HepG2 (cell line): ENCODE results near the gene CAVIN2. TPM values are rescaled to one million over a fixed set of nuclear protein-coding genes. Genes with fewer than 3 reads are reported as not detected.

Source experiments
- CSRNP1 ChIP-seq: sonication (generic); formaldehyde crosslinking; IDR thresholded peaks from 2 replicates; pipeline ENCODE4 v1.8.1; 2023; ENCODE audit warnings: mild to moderate bottlenecking, missing genetic modification reagents
- KDM2A ChIP-seq: sonication (generic); formaldehyde crosslinking; IDR thresholded peaks from 2 replicates; pipeline ENCODE4 v1.4.0; 2020; ENCODE audit warnings: low read depth, missing genetic modification reagents, borderline replicate concordance
- KDM3A ChIP-seq: IDR thresholded peaks from 2 replicates; pipeline ENCODE4 v1.6.1; 2018; ENCODE audit warnings: low read depth, missing compliant biosample characterization
- MTF1 ChIP-seq: sonication (generic); formaldehyde crosslinking; IDR thresholded peaks from 2 replicates; pipeline ENCODE4 v1.5.0; 2020; ENCODE audit warnings: missing genetic modification reagents
- PTBP1 ChIP-seq: fragments of 200-400 bp; formaldehyde crosslinking; IDR thresholded peaks from 2 replicates; pipeline ENCODE4 v1.6.1; 2018; ENCODE audit warnings: low read length, low read depth; ENCODE audit not compliant: poor library complexity, severe bottlenecking
- REL ChIP-seq: sonication (generic); formaldehyde crosslinking; conservative IDR thresholded peaks from 2 replicates; pipeline ENCODE4 v1.8.0; 2022; ENCODE audit warnings: mild to moderate bottlenecking, missing genetic modification reagents, moderate library complexity
- REXO4 ChIP-seq: sonication (generic); formaldehyde crosslinking; IDR thresholded peaks from 2 replicates; pipeline ENCODE4 v1.8.0; 2022; ENCODE audit warnings: missing genetic modification reagents, mild to moderate bottlenecking, borderline replicate concordance
- RNF2 ChIP-seq: fragments of 450-650 bp; conservative IDR thresholded peaks from 2 replicates; pipeline ENCODE4 v1.6.1; 2016; ENCODE audit warnings: low read depth
- SIX4 ChIP-seq: sonication (generic); formaldehyde crosslinking; IDR thresholded peaks from 2 replicates; pipeline ENCODE4 v1.4.0; 2020; ENCODE audit warnings: missing genetic modification reagents
- ZBTB26 ChIP-seq: IDR thresholded peaks from 2 replicates; pipeline ENCODE4 v1.6.1; 2016; ENCODE audit warnings: missing compliant biosample characterization, missing genetic modification reagents, borderline replicate concordance
- ZNF367 ChIP-seq: sonication (generic); formaldehyde crosslinking; IDR thresholded peaks from 2 replicates; pipeline ENCODE4 v1.4.0; 2020; ENCODE audit warnings: missing genetic modification reagents, borderline replicate concordance
- ZNF484 ChIP-seq: sonication (generic); formaldehyde crosslinking; IDR thresholded peaks from 2 replicates; pipeline ENCODE4 v1.5.1; 2020; ENCODE audit warnings: mild to moderate bottlenecking, low read depth, missing genetic modification reagents, borderline replicate concordance
- ZNF513 ChIP-seq: sonication (generic); formaldehyde crosslinking; conservative IDR thresholded peaks from 2 replicates; pipeline ENCODE4 v1.5.0; 2020; ENCODE audit warnings: missing genetic modification reagents
- ZNF549 ChIP-seq: sonication (generic); formaldehyde crosslinking; IDR thresholded peaks from 2 replicates; pipeline ENCODE4 v1.5.0; 2020; ENCODE audit warnings: missing genetic modification reagents
- ZNF616 ChIP-seq: sonication (generic); formaldehyde crosslinking; IDR thresholded peaks from 2 replicates; pipeline ENCODE4 v1.5.0; 2020; ENCODE audit warnings: low read depth, mild to moderate bottlenecking, missing genetic modification reagents
- ZNF687 ChIP-seq: sonication (generic); formaldehyde crosslinking; IDR thresholded peaks from 2 replicates; pipeline ENCODE4 v1.5.1; 2020; ENCODE audit warnings: mild to moderate bottlenecking, missing genetic modification reagents, moderate library complexity
- ZNF703 ChIP-seq: sonication (generic); formaldehyde crosslinking; IDR thresholded peaks from 2 replicates; pipeline ENCODE4 v1.5.1; 2020; ENCODE audit warnings: missing genetic modification reagents, mild to moderate bottlenecking, moderate library complexity, borderline replicate concordance
- ZNF772 ChIP-seq: sonication (generic); formaldehyde crosslinking; IDR thresholded peaks from 2 replicates; pipeline ENCODE4 v1.5.0; 2020; ENCODE audit warnings: mild to moderate bottlenecking, missing genetic modification reagents
- polyA plus RNA-seq, 8 experiments: library from polyadenylated mRNA; depleted of rRNA in 3 of 8; stranded (reverse) in 7 of 8; unstranded in 1 of 8; fragments of >200 nt; fragmentation: Illumina TruSeq in 4 of 8; extraction: Trizol in 4 of 8; gene quantifications; 2 replicates each; pipeline versions ENCODE4 v1.2.1 to v1.2.3, GENCODE V29; 2011 to 2016; ENCODE audit warnings: low read depth in 4 of 8, missing spikeins in 1 of 8, mixed read lengths in 1 of 8; ENCODE audit not compliant: insufficient read depth in 1 of 8
- total RNA-seq, 5 experiments: library from RNA; depleted of rRNA; stranded (reverse); fragments of >200 nt; fragmentation: Illumina TruSeq; extraction: Trizol; gene quantifications; 2 replicates each; pipeline ENCODE4 v1.2.3, GENCODE V29; 2016; ENCODE audit warnings: low read depth in 1 of 5

The CAVIN2 gene
- total and polyA plus RNA-seq, 2 of the 13 experiments (the other 11 are each of a cell fraction or from before 2014, with no cell fraction given), result 7.6 to 38.8 TPM

- TF ChIP-seq CSRNP1 (CRISPR knock-in tag) (peak; percentile 62), PTBP1 (no peak), KDM2A (peak; percentile 50; the same call in 1 of the 2 replicates), RNF2 (no peak), ZNF549 (CRISPR knock-in tag) (no peak), ZNF703 (CRISPR knock-in tag) (peak; percentile 37; the same call in 1 of the 2 replicates), ZNF513 (no peak), MTF1 (CRISPR knock-in tag) (no peak), ZBTB26 (peak; percentile 90), ZNF616 (CRISPR knock-in tag) (no peak), ZNF484 (no peak), REXO4 (CRISPR knock-in tag) (no peak), SIX4 (peak; percentile 80), ZNF772 (CRISPR knock-in tag) (peak; percentile 80), ZNF367 (no peak; the same call in 1 of the 2 replicates), REL (CRISPR knock-in tag) (no peak; the same call in 1 of the 2 replicates), ZNF687 (CRISPR knock-in tag) (no peak), KDM3A (CRISPR knock-in tag) (peak; percentile 67; the same call in 1 of the 2 replicates)
Observed at GRCh38 chr2:191866675-191867506, 20.0 kb upstream of the CAVIN2 start (continued).
